HepG2 (cell line): ENCODE results near the gene ERCC2. TPM values are rescaled to one million over a fixed set of nuclear protein-coding genes. Genes with fewer than 3 reads are reported as not detected.

Experiments used
- ATAC-seq: fragments of 200-7000 bp; cut with Tn5 transposase; 3 replicates; pipeline ENCODE4 v1.9.1; 2020; ENCODE audit warnings: mild to moderate bottlenecking, moderate library complexity
- BruUV-seq: library from RNA; stranded (reverse); fragments of 400-500 nt; replicated peaks from 2 replicates; lab custom pipeline; 2021; lab: Mats Ljungman, UMichigan
- CTCF ChIA-PET: fragments of 300-600 bp; formaldehyde crosslinking; extraction: SDS; loops from one replicate; lab custom pipeline; 2021; ENCODE audit warnings: low total read pairs, inconsistent platforms, low intra/inter-chr PET ratio; lab: Yijun Ruan, JAX
- POLR2A ChIA-PET: fragments of 350-600 bp; sonication (Branson Sonifier 250); formaldehyde crosslinking; loops from one replicate; lab custom pipeline; 2020; ENCODE audit warnings: antibody characterized with exemption, inconsistent platforms; lab: Yijun Ruan, JAX
- DNase-seq: peaks from one replicate; pipeline ENCODE4 v3.0.0-alpha.2; 2015; ENCODE audit warnings: low spot score
- FAIRE-seq: peaks from 3 replicates; lab custom pipeline; 2011; peaks lifted over from hg19 to GRCh38; lab: Jason Lieb, UNC
- H2AFZ ChIP-seq: one replicate; pipeline ENCODE4 v1.6.1; 2011; ENCODE audit warnings: low read length, inconsistent platforms
- H3K27ac ChIP-seq: fragments of 300-600 bp; 3 replicates; pipeline ENCODE4 v1.8.0; 2011; ENCODE audit warnings: mixed run types, mild to moderate bottlenecking, mixed read lengths, low read length, inconsistent platforms; ENCODE audit not compliant: insufficient read depth; ENCODE audit errors: extremely low read length
- H3K27me3 ChIP-seq, 2 experiments: fragments of 200-600 bp in 1 of 2; 2 replicates in 1 of 2; 3 replicates in 1 of 2; pipeline versions ENCODE4 v1.6.0 to v1.8.0; 2011; ENCODE audit warnings: low read length in 2 of 2, mild to moderate bottlenecking in 2 of 2, moderate library complexity in 2 of 2, inconsistent platforms in 1 of 2; ENCODE audit not compliant: insufficient read depth in 2 of 2, control insufficient read depth in 1 of 2
- H3K36me3 ChIP-seq, 2 experiments: fragments of 200-600 bp in 1 of 2; replicated peaks in 1 of 2; 2 replicates in 1 of 2; 3 replicates in 1 of 2; pipeline versions ENCODE4 v1.5.1 to v1.8.0; 2011; ENCODE audit warnings: low read length in 2 of 2, inconsistent platforms in 1 of 2; ENCODE audit not compliant: insufficient read depth in 2 of 2, control insufficient read depth in 1 of 2
- H3K4me1 ChIP-seq: 2 replicates; pipeline ENCODE4 v1.5.1; 2012; ENCODE audit warnings: low read length, inconsistent platforms; ENCODE audit not compliant: insufficient read depth
- H3K4me2 ChIP-seq: 2 replicates; pipeline ENCODE4 v1.6.0; 2011; ENCODE audit warnings: low read depth, low read length, inconsistent platforms
- H3K4me3 ChIP-seq, 3 experiments: fragments of 200-600 bp in 1 of 3; sonication (generic), shearing (Covaris generic) in 1 of 3; replicated peaks in 1 of 3; 2 replicates each; pipeline ENCODE4 v1.5.1; 2011 to 2016; ENCODE audit warnings: low read length in 3 of 3, inconsistent platforms in 2 of 3, low read depth in 2 of 3, mild to moderate bottlenecking in 2 of 3, control low read depth in 1 of 3, mixed read lengths in 1 of 3; ENCODE audit not compliant: insufficient read depth in 1 of 3
- H3K79me2 ChIP-seq: one replicate; pipeline ENCODE4 v1.6.1; 2011; ENCODE audit warnings: low read length, inconsistent platforms; ENCODE audit not compliant: insufficient read depth
- H3K9ac ChIP-seq: 2 replicates; pipeline ENCODE4 v1.6.0; 2011; ENCODE audit warnings: mild to moderate bottlenecking, low read depth, low read length, inconsistent platforms; ENCODE audit not compliant: insufficient read depth
- H3K9me3 ChIP-seq: 2 replicates; pipeline ENCODE4 v1.5.1; 2012; ENCODE audit warnings: mild to moderate bottlenecking, low read length
- H4K20me1 ChIP-seq: 2 replicates; pipeline ENCODE4 v1.6.0; 2011; ENCODE audit warnings: inconsistent platforms, mild to moderate bottlenecking, low read length, moderate library complexity; ENCODE audit not compliant: insufficient read depth
- DNMT3B ChIP-seq: conservative IDR thresholded peaks from 2 replicates; pipeline ENCODE4 v1.6.1; 2016; ENCODE audit warnings: missing biosample characterization, control low read depth
- HIVEP1 ChIP-seq: sonication (generic); formaldehyde crosslinking; IDR thresholded peaks from 2 replicates; pipeline ENCODE4 v1.4.0; 2020; ENCODE audit warnings: mild to moderate bottlenecking, missing genetic modification reagents
- MIXL1 ChIP-seq: IDR thresholded peaks from 2 replicates; pipeline ENCODE4 v1.6.1; 2016
- NFKB2 ChIP-seq: sonication (generic); formaldehyde crosslinking; IDR thresholded peaks from 2 replicates; pipeline ENCODE4 v1.4.0; 2020; ENCODE audit warnings: missing genetic modification reagents, borderline replicate concordance
- TMF1 ChIP-seq: sonication (generic); formaldehyde crosslinking; IDR thresholded peaks from 2 replicates; pipeline ENCODE4 v1.8.1; 2022; ENCODE audit warnings: low read depth, missing genetic modification reagents
- ZNF282 ChIP-seq: fragments of 450-650 bp; IDR thresholded peaks from 2 replicates; pipeline ENCODE4 v1.6.1; 2018; ENCODE audit not compliant: partially characterized antibody
- ZNF629 ChIP-seq: sonication (generic); formaldehyde crosslinking; conservative IDR thresholded peaks from 2 replicates; pipeline ENCODE4 v1.5.0; 2020; ENCODE audit warnings: missing genetic modification reagents
- ZSCAN21 ChIP-seq: sonication (generic); formaldehyde crosslinking; IDR thresholded peaks from 2 replicates; pipeline ENCODE4 v1.8.0; 2022; ENCODE audit warnings: mild to moderate bottlenecking, missing genetic modification reagents, moderate library complexity, borderline replicate concordance
- WGBS: methylation state at CpG from one replicate; pipeline ENCODE4 v1.1.6; 2017; ENCODE audit warnings: low lambda C conversion rate; 5-methylcytosine and 5-hydroxymethylcytosine counted together
- in situ Hi-C: cut with HindIII; loops from 2 replicates; pipeline ENCODE4 v1.10.0; 2017; ENCODE audit warnings: low pct_unique_long_range_greater_than_20kb; ENCODE audit not compliant: extremely low pct_ligation_motif_present
- intact Hi-C: fragments of 100-400 bp; cut with micrococcal nuclease; formaldehyde crosslinking; loops from one replicate; pipeline ENCODE4 v1.10.0; 2022; ENCODE audit not compliant: unreplicated experiment
- polyA plus RNA-seq, 8 experiments: library from polyadenylated mRNA; depleted of rRNA in 3 of 8; stranded (reverse) in 7 of 8; unstranded in 1 of 8; fragments of >200 nt; fragmentation: Illumina TruSeq in 4 of 8; extraction: Trizol in 4 of 8; gene quantifications; 2 replicates each; pipeline versions ENCODE4 v1.2.1 to v1.2.3, GENCODE V29; 2011 to 2016; ENCODE audit warnings: low read depth in 4 of 8, missing spikeins in 1 of 8, mixed read lengths in 1 of 8; ENCODE audit not compliant: insufficient read depth in 1 of 8
- total RNA-seq, 5 experiments: library from RNA; depleted of rRNA; stranded (reverse); fragments of >200 nt; fragmentation: Illumina TruSeq; extraction: Trizol; gene quantifications; 2 replicates each; pipeline ENCODE4 v1.2.3, GENCODE V29; 2016; ENCODE audit warnings: low read depth in 1 of 5
- TF ChIP-seq, protein P1 (sequence below): conservative IDR thresholded peaks from 2 replicates; pipeline ENCODE4 v1.6.1; 2018; ENCODE audit warnings: missing genetic modification reagents
- TF ChIP-seq, protein P2 (sequence below): sonication (generic); formaldehyde crosslinking; IDR thresholded peaks from 2 replicates; pipeline ENCODE4 v1.4.0; 2020; ENCODE audit warnings: missing genetic modification reagents, borderline replicate concordance
- TF ChIP-seq, protein P3 (sequence below): sonication (generic); formaldehyde crosslinking; IDR thresholded peaks from 2 replicates; pipeline ENCODE4 v1.8.1; 2023; ENCODE audit warnings: missing genetic modification reagents, mild to moderate bottlenecking, borderline replicate concordance

Gene ERCC2
- total and polyA plus RNA-seq, 2 of the 13 experiments (the other 11 are each of a cell fraction or from before 2014, with no cell fraction given) = 25.4 to 49.2 TPM

DNA sequence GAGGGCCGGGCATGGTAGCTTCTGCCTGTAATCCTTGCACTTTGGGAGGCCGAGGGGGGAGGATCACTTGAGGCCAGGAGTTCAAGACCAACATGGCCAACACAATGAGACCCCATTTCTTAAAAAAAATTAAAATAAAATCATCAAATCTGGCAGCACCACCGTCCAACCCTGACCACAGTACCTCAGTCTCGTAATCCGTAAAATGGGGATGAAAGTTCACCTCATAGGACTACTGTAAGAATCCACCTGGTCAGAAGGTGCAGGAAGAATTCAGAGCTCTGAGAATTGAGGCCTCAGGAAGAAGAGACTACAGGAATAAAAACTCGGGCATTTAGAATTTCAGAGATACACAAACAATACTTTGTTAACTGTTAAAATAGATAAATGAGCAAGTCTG lies 31.4 kb upstream of the ERCC2 start:
- Histone ChIP-seq H3K4me2 (no peak overlapping the region), H3K9me3 (no peaks in the 10 kb centered on the region), H3K79me2 (peaks cover 14% of the 10 kb centered on the region), H3K4me1 (peaks cover 18% of the 10 kb centered on the region), H2AFZ (no peak overlapping the region), H3K9ac (no peak overlapping the region), H3K4me3 (no peak overlapping the region), H3K36me3 (peaks cover 0 to 6% of the 10 kb centered on the region in 2 experiments; a peak in 1 of 5 replicates), H4K20me1 (no peaks in the 10 kb centered on the region), H3K27ac (no peak overlapping the region), H3K27me3 (no peaks in the 10 kb centered on the region; a peak in 1 of 5 replicates)
- DNase-seq (no peak), FAIRE-seq (no peak), ATAC-seq (no peak)
- BruUV-seq = no TSS peak
- ChIA-PET CTCF (interaction anchor here (0.6 kb wide), 1 partner anchor 103 kb away, joined by 3 read pairs; no protein-coding TSS in a partner anchor), POLR2A (no interaction called here)
- WGBS = 92% methylated on average over 6 of the region's 6 CpGs
- intact Hi-C loops = no loop called here
- TF ChIP-seq, protein P1, sequence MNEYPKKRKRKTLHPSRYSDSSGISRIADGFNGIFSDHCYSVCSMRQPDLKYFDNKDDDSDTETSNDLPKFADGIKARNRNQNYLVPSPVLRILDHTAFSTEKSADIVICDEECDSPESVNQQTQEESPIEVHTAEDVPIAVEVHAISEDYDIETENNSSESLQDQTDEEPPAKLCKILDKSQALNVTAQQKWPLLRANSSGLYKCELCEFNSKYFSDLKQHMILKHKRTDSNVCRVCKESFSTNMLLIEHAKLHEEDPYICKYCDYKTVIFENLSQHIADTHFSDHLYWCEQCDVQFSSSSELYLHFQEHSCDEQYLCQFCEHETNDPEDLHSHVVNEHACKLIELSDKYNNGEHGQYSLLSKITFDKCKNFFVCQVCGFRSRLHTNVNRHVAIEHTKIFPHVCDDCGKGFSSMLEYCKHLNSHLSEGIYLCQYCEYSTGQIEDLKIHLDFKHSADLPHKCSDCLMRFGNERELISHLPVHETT (CRISPR knock-in tag) = no peak
- TF ChIP-seq ZNF629 (CRISPR knock-in tag) = peak; percentile 58
- in situ Hi-C loops = no loop called here

DNA sequence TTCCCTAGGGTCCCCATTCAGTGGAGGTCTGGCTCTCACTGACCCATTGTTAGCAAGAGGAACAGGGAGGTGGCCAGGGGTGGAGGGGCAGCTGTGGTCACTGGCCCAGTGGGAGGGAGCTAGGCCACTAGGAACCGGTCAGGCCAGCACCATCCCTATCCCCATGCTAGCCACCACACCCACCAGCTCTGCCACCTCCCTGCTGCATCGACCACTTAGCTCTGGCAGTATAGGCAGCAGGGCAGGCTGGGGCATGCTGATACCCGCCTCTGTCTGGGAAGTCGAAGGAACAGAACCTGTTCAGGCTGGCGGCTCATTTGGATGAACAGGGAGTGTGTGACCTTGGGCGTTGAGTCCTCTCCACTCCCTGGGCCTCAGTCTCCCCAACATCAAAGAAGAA lies 29.8 kb upstream of the ERCC2 start:
- Histone ChIP-seq H3K9ac (no peak overlapping the region), H3K4me2 (no peak overlapping the region), H3K27me3 (no peaks in the 10 kb centered on the region; a peak in 2 of 5 replicates), H3K4me1 (peaks cover 18% of the 10 kb centered on the region), H2AFZ (no peak overlapping the region), H3K27ac (no peak overlapping the region), H3K79me2 (peaks cover 11% of the 10 kb centered on the region), H3K4me3 (no peak overlapping the region), H3K9me3 (no peaks in the 10 kb centered on the region), H4K20me1 (no peaks in the 10 kb centered on the region), H3K36me3 (peaks cover 0 to 6% of the 10 kb centered on the region in 2 experiments; a peak in 1 of 5 replicates)
- TF ChIP-seq, protein P2, sequence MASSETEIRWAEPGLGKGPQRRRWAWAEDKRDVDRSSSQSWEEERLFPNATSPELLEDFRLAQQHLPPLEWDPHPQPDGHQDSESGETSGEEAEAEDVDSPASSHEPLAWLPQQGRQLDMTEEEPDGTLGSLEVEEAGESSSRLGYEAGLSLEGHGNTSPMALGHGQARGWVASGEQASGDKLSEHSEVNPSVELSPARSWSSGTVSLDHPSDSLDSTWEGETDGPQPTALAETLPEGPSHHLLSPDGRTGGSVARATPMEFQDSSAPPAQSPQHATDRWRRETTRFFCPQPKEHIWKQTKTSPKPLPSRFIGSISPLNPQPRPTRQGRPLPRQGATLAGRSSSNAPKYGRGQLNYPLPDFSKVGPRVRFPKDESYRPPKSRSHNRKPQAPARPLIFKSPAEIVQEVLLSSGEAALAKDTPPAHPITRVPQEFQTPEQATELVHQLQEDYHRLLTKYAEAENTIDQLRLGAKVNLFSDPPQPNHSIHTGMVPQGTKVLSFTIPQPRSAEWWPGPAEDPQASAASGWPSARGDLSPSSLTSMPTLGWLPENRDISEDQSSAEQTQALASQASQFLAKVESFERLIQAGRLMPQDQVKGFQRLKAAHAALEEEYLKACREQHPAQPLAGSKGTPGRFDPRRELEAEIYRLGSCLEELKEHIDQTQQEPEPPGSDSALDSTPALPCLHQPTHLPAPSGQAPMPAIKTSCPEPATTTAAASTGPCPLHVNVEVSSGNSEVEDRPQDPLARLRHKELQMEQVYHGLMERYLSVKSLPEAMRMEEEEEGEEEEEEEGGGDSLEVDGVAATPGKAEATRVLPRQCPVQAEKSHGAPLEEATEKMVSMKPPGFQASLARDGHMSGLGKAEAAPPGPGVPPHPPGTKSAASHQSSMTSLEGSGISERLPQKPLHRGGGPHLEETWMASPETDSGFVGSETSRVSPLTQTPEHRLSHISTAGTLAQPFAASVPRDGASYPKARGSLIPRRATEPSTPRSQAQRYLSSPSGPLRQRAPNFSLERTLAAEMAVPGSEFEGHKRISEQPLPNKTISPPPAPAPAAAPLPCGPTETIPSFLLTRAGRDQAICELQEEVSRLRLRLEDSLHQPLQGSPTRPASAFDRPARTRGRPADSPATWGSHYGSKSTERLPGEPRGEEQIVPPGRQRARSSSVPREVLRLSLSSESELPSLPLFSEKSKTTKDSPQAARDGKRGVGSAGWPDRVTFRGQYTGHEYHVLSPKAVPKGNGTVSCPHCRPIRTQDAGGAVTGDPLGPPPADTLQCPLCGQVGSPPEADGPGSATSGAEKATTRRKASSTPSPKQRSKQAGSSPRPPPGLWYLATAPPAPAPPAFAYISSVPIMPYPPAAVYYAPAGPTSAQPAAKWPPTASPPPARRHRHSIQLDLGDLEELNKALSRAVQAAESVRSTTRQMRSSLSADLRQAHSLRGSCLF (CRISPR knock-in tag) = no peak
- TF ChIP-seq TMF1 (CRISPR knock-in tag) = no peak
- no peak for TF ChIP-seq NFKB2 (CRISPR knock-in tag)
- no peak for TF ChIP-seq DNMT3B (CRISPR knock-in tag)
- no peak for TF ChIP-seq ZNF282
- no peak for TF ChIP-seq ZSCAN21 (CRISPR knock-in tag)
- no peak for TF ChIP-seq MIXL1 (CRISPR knock-in tag)
- TF ChIP-seq, protein P3, sequence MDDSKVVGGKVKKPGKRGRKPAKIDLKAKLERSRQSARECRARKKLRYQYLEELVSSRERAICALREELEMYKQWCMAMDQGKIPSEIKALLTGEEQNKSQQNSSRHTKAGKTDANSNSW (CRISPR knock-in tag) = no peak
- TF ChIP-seq HIVEP1 = no peak
- no peak for FAIRE-seq
- ATAC-seq = no peak
- 100% methylated on average over 5 of the region's 6 CpGs for WGBS
- ChIA-PET CTCF (no interaction called here), POLR2A (no interaction called here)
- no TSS peak for BruUV-seq
- DNase-seq = no peak
- in situ Hi-C loops (no loop called here), intact Hi-C loops (no loop called here)
